K562 (cell line): ENCODE data around the gene C1QA. TPM values are rescaled to one million over a fixed set of nuclear protein-coding genes. Genes with fewer than 3 reads are reported as not detected.

Experiments used
- CHD4 ChIP-seq: fragments of 200-600 bp; sonication (generic); IDR thresholded peaks from 3 replicates; pipeline ENCODE4 v1.6.1; 2012; ENCODE audit warnings: low read depth, mild to moderate bottlenecking, mixed read lengths, low read length, inconsistent platforms; ENCODE audit not compliant: insufficient read depth, insufficient replicate concordance, poor library complexity, severe bottlenecking
- CREB1 ChIP-seq, 2 experiments: sonication (generic) in 1 of 2; formaldehyde crosslinking in 1 of 2; IDR thresholded peaks; 2 replicates each; pipeline versions ENCODE4 v1.6.1 to v1.8.0; 2012 to 2022; ENCODE audit warnings: inconsistent platforms in 1 of 2, mild to moderate bottlenecking in 1 of 2, missing genetic modification reagents in 1 of 2, moderate library complexity in 1 of 2
- FOXP4 ChIP-seq: sonication (generic); formaldehyde crosslinking; IDR thresholded peaks from 2 replicates; pipeline ENCODE4 v1.8.0; 2022; ENCODE audit warnings: mild to moderate bottlenecking, missing genetic modification reagents, borderline replicate concordance
- HDAC1 ChIP-seq, 2 experiments: fragments of 450-650 bp; IDR thresholded peaks; 2 replicates each; pipeline ENCODE4 v1.6.1; 2016 to 2017; ENCODE audit warnings: inconsistent platforms in 1 of 2, mild to moderate bottlenecking in 1 of 2, moderate library complexity in 1 of 2
- LEF1 ChIP-seq: fragments of 450-650 bp; IDR thresholded peaks from 2 replicates; pipeline ENCODE4 v1.6.1; 2016; ENCODE audit warnings: mild to moderate bottlenecking
- PRMT5 ChIP-seq: sonication (generic); formaldehyde crosslinking; IDR thresholded peaks from 2 replicates; pipeline ENCODE4 v1.5.0; 2020; ENCODE audit warnings: missing genetic modification reagents
- ZNF232 ChIP-seq: sonication (generic); formaldehyde crosslinking; IDR thresholded peaks from 2 replicates; pipeline ENCODE4 v1.8.0; 2022; ENCODE audit warnings: mild to moderate bottlenecking, missing genetic modification reagents
- polyA plus RNA-seq, 8 experiments: library from polyadenylated mRNA; depleted of rRNA in 4 of 8; stranded (reverse) in 5 of 8; unstranded in 3 of 8; fragments of >200 nt; fragmentation: Nextera tagmentation in 2 of 8; fragmentation: Illumina TruSeq in 1 of 8; extraction: Ambion mirVana in 2 of 8; extraction: Trizol in 1 of 8; gene quantifications; 2 replicates each; pipeline versions ENCODE4 v1.2.1 to v1.2.3, GENCODE V29; 2011 to 2014; ENCODE audit warnings: inconsistent platforms in 1 of 8, missing spikeins in 1 of 8
- total RNA-seq, 7 experiments: library from RNA; depleted of rRNA in 6 of 7; stranded (reverse); fragments of >200 nt in 6 of 7; fragmentation: Illumina TruSeq in 2 of 7; extraction: Trizol in 2 of 7; gene quantifications; 2 replicates each; pipeline versions ENCODE4 v1.2.1 to v1.2.3, GENCODE V29; 2011 to 2021; ENCODE audit warnings: low replicate concordance in 1 of 7
- TF ChIP-seq, protein P1 (sequence below): sonication (generic); formaldehyde crosslinking; IDR thresholded peaks from 2 replicates; pipeline ENCODE4 v1.8.0; 2022; ENCODE audit warnings: mild to moderate bottlenecking, missing genetic modification reagents
- TF ChIP-seq, protein P2 (sequence below), 3 experiments: fragments of 200-800 bp in 1 of 3; fragments of 250-450 bp in 1 of 3; fragments of 450-650 bp in 1 of 3; sonication (Bioruptor Pico) in 1 of 3; sonication (Bioruptor generic) in 1 of 3; formaldehyde crosslinking in 1 of 3; IDR thresholded peaks; 2 replicates each; pipeline versions ENCODE4 v1.6.1 to v1.8.0; 2016 to 2022; ENCODE audit warnings: mild to moderate bottlenecking in 2 of 3, missing genetic modification characterization in 2 of 3, missing compliant biosample characterization in 1 of 3, moderate library complexity in 1 of 3
- TF ChIP-seq, protein P3 (sequence below): sonication (generic); formaldehyde crosslinking; IDR thresholded peaks from 2 replicates; pipeline ENCODE4 v1.8.0; 2022; ENCODE audit warnings: mild to moderate bottlenecking, missing genetic modification reagents
- TF ChIP-seq, protein P4 (sequence below): sonication (generic); formaldehyde crosslinking; IDR thresholded peaks from 2 replicates; pipeline ENCODE4 v1.5.0; 2020; ENCODE audit warnings: missing genetic modification reagents
- TF ChIP-seq, protein P5 (sequence below): fragments of 450-650 bp; IDR thresholded peaks from 2 replicates; pipeline ENCODE4 v1.6.1; 2014; ENCODE audit warnings: low read depth, mild to moderate bottlenecking, moderate library complexity, borderline replicate concordance

The C1QA gene
- total and polyA plus RNA-seq, 9 of the 15 experiments (the other 6 are each of a cell fraction or from before 2014, with no cell fraction given) = 0.71 TPM; not detected in 8

- TF ChIP-seq, protein P1, sequence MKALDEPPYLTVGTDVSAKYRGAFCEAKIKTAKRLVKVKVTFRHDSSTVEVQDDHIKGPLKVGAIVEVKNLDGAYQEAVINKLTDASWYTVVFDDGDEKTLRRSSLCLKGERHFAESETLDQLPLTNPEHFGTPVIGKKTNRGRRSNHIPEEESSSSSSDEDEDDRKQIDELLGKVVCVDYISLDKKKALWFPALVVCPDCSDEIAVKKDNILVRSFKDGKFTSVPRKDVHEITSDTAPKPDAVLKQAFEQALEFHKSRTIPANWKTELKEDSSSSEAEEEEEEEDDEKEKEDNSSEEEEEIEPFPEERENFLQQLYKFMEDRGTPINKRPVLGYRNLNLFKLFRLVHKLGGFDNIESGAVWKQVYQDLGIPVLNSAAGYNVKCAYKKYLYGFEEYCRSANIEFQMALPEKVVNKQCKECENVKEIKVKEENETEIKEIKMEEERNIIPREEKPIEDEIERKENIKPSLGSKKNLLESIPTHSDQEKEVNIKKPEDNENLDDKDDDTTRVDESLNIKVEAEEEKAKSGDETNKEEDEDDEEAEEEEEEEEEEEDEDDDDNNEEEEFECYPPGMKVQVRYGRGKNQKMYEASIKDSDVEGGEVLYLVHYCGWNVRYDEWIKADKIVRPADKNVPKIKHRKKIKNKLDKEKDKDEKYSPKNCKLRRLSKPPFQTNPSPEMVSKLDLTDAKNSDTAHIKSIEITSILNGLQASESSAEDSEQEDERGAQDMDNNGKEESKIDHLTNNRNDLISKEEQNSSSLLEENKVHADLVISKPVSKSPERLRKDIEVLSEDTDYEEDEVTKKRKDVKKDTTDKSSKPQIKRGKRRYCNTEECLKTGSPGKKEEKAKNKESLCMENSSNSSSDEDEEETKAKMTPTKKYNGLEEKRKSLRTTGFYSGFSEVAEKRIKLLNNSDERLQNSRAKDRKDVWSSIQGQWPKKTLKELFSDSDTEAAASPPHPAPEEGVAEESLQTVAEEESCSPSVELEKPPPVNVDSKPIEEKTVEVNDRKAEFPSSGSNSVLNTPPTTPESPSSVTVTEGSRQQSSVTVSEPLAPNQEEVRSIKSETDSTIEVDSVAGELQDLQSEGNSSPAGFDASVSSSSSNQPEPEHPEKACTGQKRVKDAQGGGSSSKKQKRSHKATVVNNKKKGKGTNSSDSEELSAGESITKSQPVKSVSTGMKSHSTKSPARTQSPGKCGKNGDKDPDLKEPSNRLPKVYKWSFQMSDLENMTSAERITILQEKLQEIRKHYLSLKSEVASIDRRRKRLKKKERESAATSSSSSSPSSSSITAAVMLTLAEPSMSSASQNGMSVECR = 0 out of 2 replicates have a peak, but pooled peaks have one; percentile 32
- no peak for TF ChIP-seq LEF1
- TF ChIP-seq, protein P2, sequence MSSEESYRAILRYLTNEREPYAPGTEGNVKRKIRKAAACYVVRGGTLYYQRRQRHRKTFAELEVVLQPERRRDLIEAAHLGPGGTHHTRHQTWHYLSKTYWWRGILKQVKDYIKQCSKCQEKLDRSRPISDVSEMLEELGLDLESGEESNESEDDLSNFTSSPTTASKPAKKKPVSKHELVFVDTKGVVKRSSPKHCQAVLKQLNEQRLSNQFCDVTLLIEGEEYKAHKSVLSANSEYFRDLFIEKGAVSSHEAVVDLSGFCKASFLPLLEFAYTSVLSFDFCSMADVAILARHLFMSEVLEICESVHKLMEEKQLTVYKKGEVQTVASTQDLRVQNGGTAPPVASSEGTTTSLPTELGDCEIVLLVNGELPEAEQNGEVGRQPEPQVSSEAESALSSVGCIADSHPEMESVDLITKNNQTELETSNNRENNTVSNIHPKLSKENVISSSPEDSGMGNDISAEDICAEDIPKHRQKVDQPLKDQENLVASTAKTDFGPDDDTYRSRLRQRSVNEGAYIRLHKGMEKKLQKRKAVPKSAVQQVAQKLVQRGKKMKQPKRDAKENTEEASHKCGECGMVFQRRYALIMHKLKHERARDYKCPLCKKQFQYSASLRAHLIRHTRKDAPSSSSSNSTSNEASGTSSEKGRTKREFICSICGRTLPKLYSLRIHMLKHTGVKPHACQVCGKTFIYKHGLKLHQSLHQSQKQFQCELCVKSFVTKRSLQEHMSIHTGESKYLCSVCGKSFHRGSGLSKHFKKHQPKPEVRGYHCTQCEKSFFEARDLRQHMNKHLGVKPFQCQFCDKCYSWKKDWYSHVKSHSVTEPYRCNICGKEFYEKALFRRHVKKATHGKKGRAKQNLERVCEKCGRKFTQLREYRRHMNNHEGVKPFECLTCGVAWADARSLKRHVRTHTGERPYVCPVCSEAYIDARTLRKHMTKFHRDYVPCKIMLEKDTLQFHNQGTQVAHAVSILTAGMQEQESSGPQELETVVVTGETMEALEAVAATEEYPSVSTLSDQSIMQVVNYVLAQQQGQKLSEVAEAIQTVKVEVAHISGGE (CRISPR knock-in tag; IDR thresholded peaks at IDR 0.05) = 0 out of 6 replicates have a peak, but pooled peaks of 1 of the 3 experiments have one; percentile 52
- TF ChIP-seq, protein P3, sequence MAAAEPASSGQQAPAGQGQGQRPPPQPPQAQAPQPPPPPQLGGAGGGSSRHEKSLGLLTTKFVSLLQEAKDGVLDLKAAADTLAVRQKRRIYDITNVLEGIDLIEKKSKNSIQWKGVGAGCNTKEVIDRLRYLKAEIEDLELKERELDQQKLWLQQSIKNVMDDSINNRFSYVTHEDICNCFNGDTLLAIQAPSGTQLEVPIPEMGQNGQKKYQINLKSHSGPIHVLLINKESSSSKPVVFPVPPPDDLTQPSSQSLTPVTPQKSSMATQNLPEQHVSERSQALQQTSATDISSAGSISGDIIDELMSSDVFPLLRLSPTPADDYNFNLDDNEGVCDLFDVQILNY (CRISPR knock-in tag) = peak; percentile 90
- 0 out of 4 replicates have a peak, but pooled peaks of 1 of the 2 experiments have one; percentile 20 for TF ChIP-seq HDAC1 (IDR thresholded peaks at IDR 0.05)
- peak; percentile 93; the same call in 1 of the 2 replicates for TF ChIP-seq PRMT5 (CRISPR knock-in tag)
- no peak for TF ChIP-seq CHD4
- peak; percentile 79; the same call in 1 of the 2 replicates for TF ChIP-seq ZNF232 (CRISPR knock-in tag)
- no peak for TF ChIP-seq CREB1 (IDR thresholded peaks at IDR 0.05)
- TF ChIP-seq CREB1 (CRISPR knock-in tag; IDR thresholded peaks at IDR 0.05) = peak; percentile 42; the same call in 1 of the 2 replicates
- peak; percentile 72; the same call in 1 of the 2 replicates for TF ChIP-seq FOXP4 (CRISPR knock-in tag)
- TF ChIP-seq, protein P4, sequence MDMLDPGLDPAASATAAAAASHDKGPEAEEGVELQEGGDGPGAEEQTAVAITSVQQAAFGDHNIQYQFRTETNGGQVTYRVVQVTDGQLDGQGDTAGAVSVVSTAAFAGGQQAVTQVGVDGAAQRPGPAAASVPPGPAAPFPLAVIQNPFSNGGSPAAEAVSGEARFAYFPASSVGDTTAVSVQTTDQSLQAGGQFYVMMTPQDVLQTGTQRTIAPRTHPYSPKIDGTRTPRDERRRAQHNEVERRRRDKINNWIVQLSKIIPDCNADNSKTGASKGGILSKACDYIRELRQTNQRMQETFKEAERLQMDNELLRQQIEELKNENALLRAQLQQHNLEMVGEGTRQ = no peak
- TF ChIP-seq, protein P5, sequence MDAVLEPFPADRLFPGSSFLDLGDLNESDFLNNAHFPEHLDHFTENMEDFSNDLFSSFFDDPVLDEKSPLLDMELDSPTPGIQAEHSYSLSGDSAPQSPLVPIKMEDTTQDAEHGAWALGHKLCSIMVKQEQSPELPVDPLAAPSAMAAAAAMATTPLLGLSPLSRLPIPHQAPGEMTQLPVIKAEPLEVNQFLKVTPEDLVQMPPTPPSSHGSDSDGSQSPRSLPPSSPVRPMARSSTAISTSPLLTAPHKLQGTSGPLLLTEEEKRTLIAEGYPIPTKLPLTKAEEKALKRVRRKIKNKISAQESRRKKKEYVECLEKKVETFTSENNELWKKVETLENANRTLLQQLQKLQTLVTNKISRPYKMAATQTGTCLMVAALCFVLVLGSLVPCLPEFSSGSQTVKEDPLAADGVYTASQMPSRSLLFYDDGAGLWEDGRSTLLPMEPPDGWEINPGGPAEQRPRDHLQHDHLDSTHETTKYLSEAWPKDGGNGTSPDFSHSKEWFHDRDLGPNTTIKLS = no peak
These were observed 24.9 kb upstream of the C1QA start (continued) for GRCh38 chr1:22611530-22611947.
